ENCODE data around the gene CDK8. TPM values are rescaled to one million over a fixed set of nuclear protein-coding genes. Genes with fewer than 3 reads are reported as not detected.

The CDK8 gene
- total RNA-seq, 1 donor from 2014 or later: 21.2 TPM

GRCh38 chr13:26379831-26380230, 125.9 kb downstream of the CDK8 start:
- no peak overlapping the region for H3K27ac Mint-ChIP-seq
- H3K27me3 Mint-ChIP-seq (ENCODE audit: low read depth): no peaks in the 10 kb centered on the region
- H3K4me3 Mint-ChIP-seq (ENCODE audit: low read depth): no peak overlapping the region
- DNase-seq (ENCODE audit: low spot score): no peak
- peaks cover 3% of the 10 kb centered on the region for H3K4me1 Mint-ChIP-seq (ENCODE audit: low read depth)
- no peaks in the 10 kb centered on the region for H3K9me3 Mint-ChIP-seq
- no peaks in the 10 kb centered on the region for H3K36me3 Mint-ChIP-seq (ENCODE audit: low read depth)
- intact Hi-C loops (cut with micrococcal nuclease): no loop called here

DNA sequence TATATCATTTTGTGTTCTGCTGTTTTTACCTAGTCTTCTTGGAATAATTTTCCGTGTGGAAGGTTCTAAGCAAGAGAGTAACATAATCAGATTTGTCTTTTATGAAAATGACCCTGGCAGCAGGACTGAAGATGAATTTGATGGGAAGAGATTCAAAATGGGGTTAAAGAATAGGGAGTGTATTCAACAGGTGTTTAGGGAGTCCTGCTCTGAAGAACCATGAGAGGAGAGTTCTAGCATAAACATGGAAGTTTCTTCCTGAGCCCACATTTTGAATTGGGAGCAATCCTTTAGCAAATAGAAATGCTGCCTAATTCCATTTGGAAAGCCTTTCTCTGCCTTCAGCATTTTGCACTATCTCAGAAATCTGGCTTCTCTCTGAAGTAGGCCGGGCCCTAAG, 127.0 kb downstream of the CDK8 start:
- Mint-ChIP-seq H3K4me1 (ENCODE audit: low read depth) (peaks cover 3% of the 10 kb centered on the region), H3K36me3 (ENCODE audit: low read depth) (peaks cover 1% of the 10 kb centered on the region), H3K27me3 (ENCODE audit: low read depth) (no peaks in the 10 kb centered on the region), H3K27ac (no peak overlapping the region), H3K9me3 (no peaks in the 10 kb centered on the region), H3K4me3 (ENCODE audit: low read depth) (no peak overlapping the region)
- intact Hi-C loops (cut with micrococcal nuclease): no loop called here
- no peak for DNase-seq (ENCODE audit: low spot score)

- H3K4me1 Mint-ChIP-seq (ENCODE audit: low read depth): peaks cover 3% of the 10 kb centered on the region
- peaks cover 4% of the 10 kb centered on the region for H3K36me3 Mint-ChIP-seq (ENCODE audit: low read depth)
- intact Hi-C loops (cut with micrococcal nuclease): no loop called here
- no peaks in the 10 kb centered on the region for H3K27me3 Mint-ChIP-seq (ENCODE audit: low read depth)
- DNase-seq (ENCODE audit: low spot score): no peak
- no peaks in the 10 kb centered on the region for H3K9me3 Mint-ChIP-seq
- no peak overlapping the region for H3K4me3 Mint-ChIP-seq (ENCODE audit: low read depth)
- no peak overlapping the region for H3K27ac Mint-ChIP-seq
Observed at GRCh38 chr13:26382366-26382765, 128.4 kb downstream of the CDK8 start.

DNA sequence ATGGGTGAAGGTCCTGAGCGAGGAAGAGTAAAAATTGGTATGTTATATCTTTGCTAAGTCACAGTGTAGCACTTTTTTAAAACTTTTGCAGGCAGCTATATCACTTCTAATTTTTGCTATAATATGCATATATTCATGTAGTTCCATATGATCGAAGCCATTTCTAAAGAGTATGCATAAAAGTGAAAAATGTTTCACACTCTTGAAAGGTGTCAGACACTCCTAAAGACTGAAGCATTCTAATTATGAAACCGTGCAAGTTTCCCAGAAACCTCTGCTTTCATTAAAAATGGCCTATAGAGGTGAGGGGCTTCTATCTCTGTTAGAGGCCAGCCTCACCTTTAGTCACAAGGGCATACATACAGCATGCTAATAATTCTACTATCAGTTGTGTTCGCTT, 128.9 kb downstream of the CDK8 start:
- intact Hi-C loops (cut with micrococcal nuclease): no loop called here
- H3K4me3 Mint-ChIP-seq (ENCODE audit: low read depth): no peak overlapping the region
- DNase-seq (ENCODE audit: low spot score): no peak
- peaks cover 3% of the 10 kb centered on the region for H3K4me1 Mint-ChIP-seq (ENCODE audit: low read depth)
- no peak overlapping the region for H3K27ac Mint-ChIP-seq
- H3K9me3 Mint-ChIP-seq: no peaks in the 10 kb centered on the region
- H3K36me3 Mint-ChIP-seq (ENCODE audit: low read depth): peaks cover 4% of the 10 kb centered on the region
- H3K27me3 Mint-ChIP-seq (ENCODE audit: low read depth): no peaks in the 10 kb centered on the region

GRCh38 chr13:26384587-26384986, 130.7 kb downstream of the CDK8 start:
- intact Hi-C loops (cut with micrococcal nuclease): no loop called here
- Mint-ChIP-seq H3K27ac (no peak overlapping the region), H3K27me3 (ENCODE audit: low read depth) (no peaks in the 10 kb centered on the region), H3K36me3 (ENCODE audit: low read depth) (peaks cover 4% of the 10 kb centered on the region), H3K4me1 (ENCODE audit: low read depth) (peaks cover 3% of the 10 kb centered on the region), H3K4me3 (ENCODE audit: low read depth) (no peak overlapping the region), H3K9me3 (no peaks in the 10 kb centered on the region)
- DNase-seq (ENCODE audit: low spot score): no peak

DNA sequence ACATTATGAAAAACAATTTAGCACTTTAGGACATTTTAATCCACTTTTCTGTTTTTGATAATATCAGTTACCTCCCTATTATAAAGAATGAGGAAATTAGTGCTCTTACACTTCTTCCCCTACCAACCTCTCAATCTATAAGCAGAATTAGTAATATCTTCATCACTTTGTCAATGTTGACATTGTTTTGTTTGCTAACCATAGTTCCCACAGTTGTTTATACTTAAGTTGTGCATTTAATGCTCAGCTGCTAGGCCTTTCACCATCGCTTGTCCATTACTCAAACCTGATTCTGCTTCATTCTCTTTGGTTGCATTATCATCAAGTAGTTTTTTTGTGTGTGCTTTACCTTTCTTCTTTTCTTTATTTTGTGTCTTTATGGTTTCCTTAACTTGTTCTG, 132.1 kb downstream of the CDK8 start:
- H3K4me1 Mint-ChIP-seq (ENCODE audit: low read depth): peaks cover 8% of the 10 kb centered on the region
- H3K9me3 Mint-ChIP-seq: no peaks in the 10 kb centered on the region
- no peaks in the 10 kb centered on the region for H3K27me3 Mint-ChIP-seq (ENCODE audit: low read depth)
- no peak overlapping the region for H3K27ac Mint-ChIP-seq
- intact Hi-C loops (cut with micrococcal nuclease): no loop called here
- no peak overlapping the region for H3K4me3 Mint-ChIP-seq (ENCODE audit: low read depth)
- H3K36me3 Mint-ChIP-seq (ENCODE audit: low read depth): peaks cover 8% of the 10 kb centered on the region
- no peak for DNase-seq (ENCODE audit: low spot score)

- no peaks in the 10 kb centered on the region for H3K27me3 Mint-ChIP-seq (ENCODE audit: low read depth)
- H3K27ac Mint-ChIP-seq: no peak overlapping the region
- intact Hi-C loops (cut with micrococcal nuclease): no loop called here
- peaks cover 8% of the 10 kb centered on the region for H3K36me3 Mint-ChIP-seq (ENCODE audit: low read depth)
- no peak for DNase-seq (ENCODE audit: low spot score)
- no peak overlapping the region for H3K4me3 Mint-ChIP-seq (ENCODE audit: low read depth)
- H3K4me1 Mint-ChIP-seq (ENCODE audit: low read depth): peaks cover 10% of the 10 kb centered on the region
- no peaks in the 10 kb centered on the region for H3K9me3 Mint-ChIP-seq
Observed at GRCh38 chr13:26390203-26390602, 136.3 kb downstream of the CDK8 start.

GRCh38 chr13:26400545-26400944, 146.6 kb downstream of the CDK8 start:
- H3K27ac Mint-ChIP-seq: no peak overlapping the region
- no peaks in the 10 kb centered on the region for H3K27me3 Mint-ChIP-seq (ENCODE audit: low read depth)
- H3K4me3 Mint-ChIP-seq (ENCODE audit: low read depth): no peak overlapping the region
- H3K36me3 Mint-ChIP-seq (ENCODE audit: low read depth): peaks cover 13% of the 10 kb centered on the region
- no peak for DNase-seq (ENCODE audit: low spot score)
- H3K4me1 Mint-ChIP-seq (ENCODE audit: low read depth): peaks cover 3% of the 10 kb centered on the region
- no peaks in the 10 kb centered on the region for H3K9me3 Mint-ChIP-seq
- intact Hi-C loops (cut with micrococcal nuclease): no loop called here

- Mint-ChIP-seq H3K9me3 (no peaks in the 10 kb centered on the region), H3K27me3 (ENCODE audit: low read depth) (no peaks in the 10 kb centered on the region), H3K4me1 (ENCODE audit: low read depth) (peaks cover 3% of the 10 kb centered on the region), H3K4me3 (ENCODE audit: low read depth) (no peak overlapping the region), H3K36me3 (ENCODE audit: low read depth) (peaks cover 13% of the 10 kb centered on the region), H3K27ac (no peak overlapping the region)
- intact Hi-C loops (cut with micrococcal nuclease): no loop called here
- no peak for DNase-seq (ENCODE audit: low spot score)
Observed at GRCh38 chr13:26401069-26401468, 147.1 kb downstream of the CDK8 start.

DNA sequence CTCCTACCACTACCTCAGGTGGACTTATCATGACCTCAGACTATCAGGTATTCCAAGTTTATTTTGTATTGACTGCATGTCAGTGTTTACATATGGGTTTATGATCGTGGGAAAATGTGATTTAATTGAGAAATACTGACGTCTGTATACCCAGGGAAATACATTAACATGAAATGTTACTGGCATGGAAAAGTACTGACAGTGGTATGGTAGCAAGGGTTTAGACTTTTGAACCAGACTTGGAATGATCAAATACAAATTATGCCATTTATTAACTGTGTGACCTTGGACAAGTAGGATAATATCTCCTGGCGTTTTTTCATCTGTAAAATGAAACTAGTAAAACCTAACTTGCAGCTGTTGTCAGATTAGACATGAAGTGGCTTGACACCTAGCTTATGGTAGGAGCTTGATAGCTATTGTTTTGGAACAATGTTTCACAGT, 147.7 kb downstream of the CDK8 start:
- Mint-ChIP-seq H3K9me3 (no peaks in the 10 kb centered on the region), H3K4me3 (ENCODE audit: low read depth) (no peak overlapping the region), H3K36me3 (ENCODE audit: low read depth) (peaks cover 13% of the 10 kb centered on the region), H3K4me1 (ENCODE audit: low read depth) (peaks cover 3% of the 10 kb centered on the region), H3K27me3 (ENCODE audit: low read depth) (no peaks in the 10 kb centered on the region), H3K27ac (no peak overlapping the region)
- no peak for DNase-seq (ENCODE audit: low spot score)
- intact Hi-C loops (cut with micrococcal nuclease): no loop called here

GRCh38 chr13:26406791-26407190, 152.9 kb downstream of the CDK8 start:
- Mint-ChIP-seq H3K9me3 (no peaks in the 10 kb centered on the region), H3K4me3 (ENCODE audit: low read depth) (no peak overlapping the region), H3K4me1 (ENCODE audit: low read depth) (peaks cover 2% of the 10 kb centered on the region), H3K27ac (no peak overlapping the region), H3K27me3 (ENCODE audit: low read depth) (no peaks in the 10 kb centered on the region), H3K36me3 (ENCODE audit: low read depth) (peaks cover 7% of the 10 kb centered on the region)
- DNase-seq (ENCODE audit: low spot score): no peak
- intact Hi-C loops (cut with micrococcal nuclease): no loop called here

DNA sequence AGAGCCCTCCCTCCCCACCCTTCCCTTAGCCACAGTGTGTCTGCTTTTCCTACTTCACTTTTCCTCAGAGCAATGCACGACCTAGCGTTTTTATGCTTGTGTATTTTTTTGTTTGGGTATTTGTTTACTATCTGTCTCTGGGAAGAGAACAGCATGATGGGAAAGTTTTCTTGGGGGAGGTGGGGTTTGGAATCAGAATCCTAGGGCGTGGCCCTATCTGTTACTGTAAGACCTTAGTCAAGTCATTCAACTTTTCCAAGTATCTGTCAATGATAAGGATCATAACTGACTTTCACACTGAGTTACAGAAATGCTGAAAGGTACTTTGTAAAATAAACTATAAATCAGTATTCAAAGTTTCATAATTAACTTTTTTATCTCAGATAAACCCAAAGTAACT, 157.3 kb downstream of the CDK8 start:
- Mint-ChIP-seq H3K27me3 (ENCODE audit: low read depth) (no peaks in the 10 kb centered on the region), H3K4me3 (ENCODE audit: low read depth) (no peak overlapping the region), H3K27ac (no peak overlapping the region), H3K9me3 (no peaks in the 10 kb centered on the region), H3K4me1 (ENCODE audit: low read depth) (no peaks in the 10 kb centered on the region), H3K36me3 (ENCODE audit: low read depth) (no peaks in the 10 kb centered on the region)
- DNase-seq (ENCODE audit: low spot score): no peak
- intact Hi-C loops (cut with micrococcal nuclease): no loop called here

GRCh38 chr13:26412263-26412662, 158.3 kb downstream of the CDK8 start:
- H3K36me3 Mint-ChIP-seq (ENCODE audit: low read depth): no peaks in the 10 kb centered on the region
- no peaks in the 10 kb centered on the region for H3K9me3 Mint-ChIP-seq
- H3K27me3 Mint-ChIP-seq (ENCODE audit: low read depth): peaks cover 2% of the 10 kb centered on the region
- intact Hi-C loops (cut with micrococcal nuclease): no loop called here
- no peak for DNase-seq (ENCODE audit: low spot score)
- H3K4me1 Mint-ChIP-seq (ENCODE audit: low read depth): no peaks in the 10 kb centered on the region
- H3K27ac Mint-ChIP-seq: no peak overlapping the region
- no peak overlapping the region for H3K4me3 Mint-ChIP-seq (ENCODE audit: low read depth)

Measured in activated T-helper 2 cell treated with anti-CD3 and anti-CD28 coated beads, Interferon-gamma antibody, Interleukin-2, Interleukin-4, amounts not matched to agents 10 μg/mL and 5 μg/mL and 100 μg/mL, durations not matched to agents 14 hours and 24 hours and 36 hours (primary cell).